SK-N-SH (cell line): ENCODE results near the gene ALG9. TPM values are rescaled to one million over a fixed set of nuclear protein-coding genes. Genes with fewer than 3 reads are reported as not detected.

Experiments used
- CTCF ChIA-PET: fragments of 300-600, 350-600 bp; formaldehyde crosslinking; extraction: SDS; loops from one replicate; lab custom pipeline; 2021; lab: Yijun Ruan, JAX
- POLR2A ChIA-PET: fragments of 350-600 bp; sonication (Branson Sonifier 250); formaldehyde crosslinking; extraction: SDS; loops from one replicate; lab custom pipeline; 2020; ENCODE audit warnings: antibody characterized with exemption, inconsistent platforms; lab: Yijun Ruan, JAX
- DNase-seq: peaks from one replicate; pipeline ENCODE4 v3.0.0; 2012
- H2AFZ ChIP-seq: fragments of 200-600 bp; sonication (generic); 2 replicates; pipeline ENCODE4 v1.8.1; 2016; ENCODE audit warnings: antibody characterized with exemption, mild to moderate bottlenecking, low read depth
- H3F3A ChIP-seq: fragments of 200-600 bp; sonication (generic); replicated peaks from 2 replicates; pipeline ENCODE3; 2016; ENCODE audit warnings: antibody characterized with exemption, mild to moderate bottlenecking; ENCODE audit not compliant: insufficient read depth
- H3K27ac ChIP-seq, 2 experiments: fragments of 200-500 bp in 1 of 2; fragments of 200-600 bp in 1 of 2; sonication (Bioruptor generic) in 1 of 2; sonication (generic), shearing (Covaris generic) in 1 of 2; 2 replicates each; pipeline versions ENCODE4 v1.5.1 to v1.6.1; 2014 to 2016; ENCODE audit warnings: low read depth in 2 of 2, inconsistent platforms in 1 of 2, low read length in 1 of 2, mild to moderate bottlenecking in 1 of 2, mixed read lengths in 1 of 2
- H3K27me3 ChIP-seq: fragments of 200-600 bp; sonication (generic), shearing (Covaris generic); 2 replicates; pipeline ENCODE4 v1.6.1; 2016; ENCODE audit warnings: mixed run types; ENCODE audit not compliant: insufficient read depth
- H3K36me3 ChIP-seq, 2 experiments: fragments of 200-500 bp in 1 of 2; fragments of 200-600 bp in 1 of 2; sonication (Bioruptor generic) in 1 of 2; sonication (generic) in 1 of 2; replicated peaks in 1 of 2; 2 replicates each; pipeline versions ENCODE3 to v1.5.1; 2014 to 2016; ENCODE audit warnings: low read length in 1 of 2, mild to moderate bottlenecking in 1 of 2; ENCODE audit not compliant: insufficient read depth in 2 of 2, control insufficient read depth in 1 of 2
- H3K4me1 ChIP-seq, 2 experiments: fragments of 200-500 bp in 1 of 2; fragments of 200-600 bp in 1 of 2; sonication (Bioruptor generic) in 1 of 2; sonication (generic), shearing (Covaris generic) in 1 of 2; 2 replicates each; pipeline versions ENCODE4 v1.5.1 to v1.6.1; 2014 to 2016; ENCODE audit warnings: low read depth in 1 of 2, low read length in 1 of 2, mixed run types in 1 of 2; ENCODE audit not compliant: insufficient read depth in 2 of 2, control insufficient read depth in 1 of 2
- H3K4me2 ChIP-seq: fragments of 200-600 bp; sonication (generic), shearing (Covaris generic); 2 replicates; pipeline ENCODE4 v1.6.1; 2017; ENCODE audit warnings: mixed run types
- H3K4me3 ChIP-seq, 2 experiments: fragments of 200-500 bp in 1 of 2; fragments of 200-600 bp in 1 of 2; sonication (Bioruptor generic) in 1 of 2; sonication (generic), shearing (Covaris generic) in 1 of 2; 2 replicates each; pipeline versions ENCODE4 v1.5.1 to v1.8.1; 2014 to 2016; ENCODE audit warnings: low read depth in 2 of 2, inconsistent platforms in 1 of 2, low read length in 1 of 2, mild to moderate bottlenecking in 1 of 2, mixed read lengths in 1 of 2, moderate library complexity in 1 of 2
- H3K79me2 ChIP-seq: fragments of 200-600 bp; sonication (generic); 2 replicates; pipeline ENCODE4 v1.8.1; 2017; ENCODE audit warnings: mild to moderate bottlenecking; ENCODE audit not compliant: insufficient read depth
- H3K9ac ChIP-seq: fragments of 200-600 bp; sonication (generic); 2 replicates; pipeline ENCODE4 v1.6.1; 2017; ENCODE audit warnings: mixed run types
- H3K9me2 ChIP-seq: fragments of 200-600 bp; sonication (generic); 2 replicates; pipeline ENCODE4 v1.6.1; 2017; ENCODE audit warnings: mixed run types
- H3K9me3 ChIP-seq: fragments of 200-600 bp; sonication (generic); 2 replicates; pipeline ENCODE4 v1.6.1; 2017; ENCODE audit warnings: mixed run types, mild to moderate bottlenecking, moderate library complexity
- H4K20me1 ChIP-seq: fragments of 200-600 bp; sonication (generic); 2 replicates; pipeline ENCODE4 v1.6.1; 2017; ENCODE audit warnings: mild to moderate bottlenecking, mixed run types; ENCODE audit not compliant: insufficient read depth
- CTCF ChIP-seq: fragments of 200-600 bp; sonication (generic); IDR thresholded peaks from 2 replicates; pipeline ENCODE4 v1.6.1; 2017; ENCODE audit warnings: antibody characterized with exemption, mild to moderate bottlenecking, moderate library complexity
- EP300 ChIP-seq, 2 experiments: IDR thresholded peaks; 2 replicates each; pipeline versions ENCODE4 v1.4.0 to v1.6.1; 2012; ENCODE audit warnings: borderline replicate concordance in 1 of 2, low read depth in 1 of 2, low read length in 1 of 2
- FOSL2 ChIP-seq: IDR thresholded peaks from 2 replicates; pipeline ENCODE4 v1.4.0; 2012; ENCODE audit warnings: low read depth, mild to moderate bottlenecking, moderate library complexity, borderline replicate concordance
- GABPA ChIP-seq: IDR thresholded peaks from 2 replicates; pipeline ENCODE4 v1.4.0; 2012; ENCODE audit warnings: low read depth, mild to moderate bottlenecking
- MAX ChIP-seq: IDR thresholded peaks from 2 replicates; pipeline ENCODE4 v1.4.0; 2012; ENCODE audit warnings: low read depth
- PBX3 ChIP-seq: IDR thresholded peaks from 2 replicates; pipeline ENCODE4; 2012
- RFX5 ChIP-seq: IDR thresholded peaks from 2 replicates; pipeline ENCODE4 v1.6.1; 2012; ENCODE audit warnings: mild to moderate bottlenecking, improper control_type of control experiment, low read length
- RXRA ChIP-seq: IDR thresholded peaks from 2 replicates; pipeline ENCODE4 v1.4.0; 2012; ENCODE audit warnings: low read depth, mild to moderate bottlenecking, borderline replicate concordance
- SMC3 ChIP-seq: IDR thresholded peaks from 2 replicates; pipeline ENCODE4 v1.6.1; 2012; ENCODE audit warnings: low read depth, low read length, improper control_type of control experiment
- TEAD4 ChIP-seq: IDR thresholded peaks from 2 replicates; pipeline ENCODE4 v1.4.0; 2012; ENCODE audit warnings: mild to moderate bottlenecking, borderline replicate concordance; ENCODE audit not compliant: insufficient read depth
- WGBS: methylation state at CpG from one replicate; pipeline ENCODE4 v1.1.6; 2017; ENCODE audit warnings: low lambda C conversion rate; 5-methylcytosine and 5-hydroxymethylcytosine counted together
- polyA plus RNA-seq, 3 experiments: library from polyadenylated mRNA; depleted of rRNA; stranded (reverse); fragments of >200 nt; gene quantifications; 2 replicates each; pipeline ENCODE4 v1.2.3, GENCODE V29; 2012

The ALG9 gene
- polyA plus RNA-seq, 1 of the 3 experiments (the other 2 are of a cell fraction): 17.9 TPM

GRCh38 chr11:111911563-111912401, 40.4 kb upstream of the ALG9 start, which contains the start of gene CRYAB:
Gene CRYAB (minus strand): TSS chr11:111911770. CDS start chr11:111911724, 46 bp downstream.
- no peak for TF ChIP-seq RXRA
- TF ChIP-seq PBX3: no peak
- no peak for TF ChIP-seq SMC3
- no peak for TF ChIP-seq MAX
- Histone ChIP-seq H3F3A (no peaks in the 10 kb centered on the region), H3K9ac (no peak within 1 kb of the TSS), H3K9me2 (no peaks in the 10 kb centered on the region), H3K4me2 (peak within 1 kb of the TSS; percentile 34; the same call in 1 of the 2 replicates), H3K4me3 (no peak within 1 kb of the TSS), H3K9me3 (no peaks in the 10 kb centered on the region), H3K27ac (peak within 1 kb of the TSS in 1 of 2 experiments; percentile 33; a peak in 1 of 4 replicates), H3K4me1 (peaks cover 6 to 7% of the 10 kb centered on the region in 2 experiments; a peak in 2 of 4 replicates), H3K79me2 (no peaks in the 10 kb centered on the region), H4K20me1 (no peaks in the 10 kb centered on the region), H3K36me3 (no peaks in the 10 kb centered on the region), H2AFZ (peak within 1 kb of the TSS; percentile 46; the same call in 1 of the 2 replicates), H3K27me3 (no peaks in the 10 kb centered on the region)
- POLR2A ChIA-PET: no interaction called here
- WGBS: 77% methylated on average over 15 of the region's 17 CpGs
- CTCF ChIA-PET: interaction anchor here (1.2 to 1.4 kb wide), 2 partner anchors 25 to 68 kb away, joined by 3 read pairs; no protein-coding TSS in a partner anchor
- no peak for DNase-seq

- Histone ChIP-seq H3K4me2 (no peak overlapping the region), H4K20me1 (no peaks in the 10 kb centered on the region), H3F3A (peaks cover 3% of the 10 kb centered on the region), H3K27me3 (no peaks in the 10 kb centered on the region), H3K4me1 (peaks cover 6 to 7% of the 10 kb centered on the region in 2 experiments; a peak in 2 of 4 replicates), H3K9me2 (no peaks in the 10 kb centered on the region), H3K79me2 (no peaks in the 10 kb centered on the region), H2AFZ (no peak overlapping the region), H3K36me3 (no peaks in the 10 kb centered on the region), H3K4me3 (no peak overlapping the region), H3K9me3 (no peaks in the 10 kb centered on the region), H3K27ac (no peak overlapping the region), H3K9ac (no peak overlapping the region)
- ChIA-PET CTCF (interaction anchor here (1.2 to 1.4 kb wide), 3 partner anchors 21 to 69 kb away, joined by 3 to 4 read pairs (median 3); no protein-coding TSS in a partner anchor), POLR2A (no interaction called here)
- no peak for TF ChIP-seq GABPA
- no peak for TF ChIP-seq RFX5
- TF ChIP-seq TEAD4: no peak
- no peak for TF ChIP-seq FOSL2
- no peak for TF ChIP-seq CTCF
- no peak for TF ChIP-seq EP300 (IDR thresholded peaks at IDR 0.05; ENCODE audit: borderline replicate concordance in 1 of 2, low read depth in 1 of 2, low read length in 1 of 2)
- 84% methylated on average over 9 of the region's 9 CpGs for WGBS
- no peak for DNase-seq
Observed at GRCh38 chr11:111910676-111911562, 39.5 kb upstream of the ALG9 start.
